ENCODE results near the gene ELMOD3. TPM values are rescaled to one million over a fixed set of nuclear protein-coding genes. Genes with fewer than 3 reads are reported as not detected.
"Not testable (repeated sequence)": the region's sequence is repeated elsewhere in the genome, so short reads cannot be mapped to it uniquely, and the experiment has no call there.

The ELMOD3 gene
- total RNA-seq, 1 experiment from 2014 or later = 18.1 TPM

DNA sequence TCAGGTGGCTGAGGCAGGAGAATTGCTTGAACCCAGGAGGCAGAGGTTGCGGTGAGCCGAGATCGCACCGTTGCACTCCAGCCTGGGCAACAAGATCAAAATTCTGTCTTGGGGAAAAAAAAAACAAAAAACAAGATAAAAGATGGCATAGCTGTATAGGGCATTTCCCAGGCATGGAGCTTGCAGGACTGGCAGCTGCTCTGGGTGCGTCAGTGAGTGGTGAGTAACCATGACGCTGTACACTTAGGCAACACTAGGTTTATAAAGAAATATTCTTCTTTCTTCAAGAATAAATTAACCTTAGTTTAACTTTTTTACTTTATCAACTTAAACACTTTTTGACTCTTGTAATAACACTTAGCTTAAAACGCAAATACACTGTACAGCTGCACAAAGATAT, 42.2 kb upstream of the ELMOD3 start:
- Histone ChIP-seq H3F3A (ENCODE audit: insufficient read depth, low read depth) (peaks cover 19% of the 10 kb centered on the region; the same call in 1 of the 2 replicates), H3K36me3 (ENCODE audit: low read depth) (no peaks in the 10 kb centered on the region), H3K27me3 (ENCODE audit: insufficient read depth, low read depth) (no peaks in the 10 kb centered on the region), H3K27ac (0 out of 2 replicates have a peak overlapping the region, but pooled peaks have one; percentile 18), H3K4me3 (no peak overlapping the region), H3K79me2 (ENCODE audit: low read depth) (no peaks in the 10 kb centered on the region), H3K4me1 (replicated peaks; ENCODE audit: insufficient read depth) (no peaks in the 10 kb centered on the region), H3K4me2 (no peak overlapping the region), H3K9me2 (ENCODE audit: insufficient read depth) (no peaks in the 10 kb centered on the region), H2AFZ (no peak overlapping the region), H4K20me1 (ENCODE audit: insufficient read depth) (no peaks in the 10 kb centered on the region; the same call in none of the 2 replicates), H3K9me3 (ENCODE audit: insufficient read depth, low read depth) (no peaks in the 10 kb centered on the region)
- intact Hi-C loops (cut with micrococcal nuclease; ENCODE audit: unreplicated experiment) = no loop called here
- BruUV-seq (replicated peaks) = no TSS peak
- DNase-seq = peak in 1 of 2 experiments; percentile 37
- ChIA-PET CTCF (interaction anchor here (0.6 kb wide), 1 partner anchor 366 kb away, joined by 3 read pairs; no protein-coding TSS in a partner anchor), POLR2A (ENCODE audit: unreplicated experiment) (interaction anchor here (0.6 to 0.7 kb wide), 4 partner anchors 53 to 323 kb away, joined by 3 to 11 read pairs (median 4); partner anchors contain the start of gene USP39)
- TF ChIP-seq CTCF (conservative IDR thresholded peaks at IDR 0.05) = no peak
- TF ChIP-seq EZH2 (IDR thresholded peaks at IDR 0.05; ENCODE audit: low read depth) = no peak

DNA sequence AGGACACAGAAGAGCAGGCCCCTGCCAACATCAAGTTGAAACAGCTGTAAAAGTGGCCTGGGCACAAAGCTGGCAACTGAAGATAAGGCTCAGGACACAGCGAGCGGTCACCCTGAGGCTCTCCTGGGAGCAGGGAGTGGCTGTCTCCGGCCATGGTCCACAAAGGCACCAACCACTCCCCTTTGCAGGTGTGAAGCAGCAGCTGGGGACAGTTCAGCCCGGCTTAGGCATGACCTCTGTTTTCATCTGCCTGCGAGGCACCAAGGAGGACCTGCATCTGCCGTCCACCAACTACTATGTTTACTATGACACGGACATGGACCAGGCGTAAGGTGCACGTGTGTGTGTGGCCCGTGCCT, 39.7 kb upstream of the ELMOD3 start:
- H3K4me2 ChIP-seq = no peak overlapping the region
- 0 out of 2 replicates have a peak, but pooled peaks cover 1% of the 10 kb centered on the region for H3K36me3 ChIP-seq (ENCODE audit: low read depth)
- H3K27me3 ChIP-seq (ENCODE audit: insufficient read depth, low read depth) = no peaks in the 10 kb centered on the region
- H3F3A ChIP-seq (ENCODE audit: insufficient read depth, low read depth) = peaks cover 19% of the 10 kb centered on the region
- no peaks in the 10 kb centered on the region for H3K4me1 ChIP-seq (replicated peaks; ENCODE audit: insufficient read depth)
- no peak overlapping the region for H3K4me3 ChIP-seq
- intact Hi-C loops (cut with micrococcal nuclease; ENCODE audit: unreplicated experiment) = no loop called here
- no peaks in the 10 kb centered on the region for H3K79me2 ChIP-seq (ENCODE audit: low read depth)
- BruUV-seq (replicated peaks) = no TSS peak
- H3K9me2 ChIP-seq (ENCODE audit: insufficient read depth) = no peaks in the 10 kb centered on the region
- no peak for DNase-seq
- POLR2A ChIA-PET (ENCODE audit: unreplicated experiment) = no interaction called here
- no peak overlapping the region for H3K27ac ChIP-seq
- TF ChIP-seq CTCF (conservative IDR thresholded peaks at IDR 0.05) (no peak), EZH2 (IDR thresholded peaks at IDR 0.05; ENCODE audit: low read depth) (no peak)
- H2AFZ ChIP-seq = no peak overlapping the region
- CTCF ChIA-PET = no interaction called here
- no peaks in the 10 kb centered on the region for H3K9me3 ChIP-seq (ENCODE audit: insufficient read depth, low read depth)
- H4K20me1 ChIP-seq (ENCODE audit: insufficient read depth) = peaks cover 10% of the 10 kb centered on the region

- DNase-seq; POLR2A ChIA-PET (ENCODE audit: unreplicated experiment); H2AFZ ChIP-seq; H3K9me2 ChIP-seq (ENCODE audit: insufficient read depth); H3K36me3 ChIP-seq (ENCODE audit: low read depth); H3K27me3 ChIP-seq (ENCODE audit: insufficient read depth, low read depth); H3K79me2 ChIP-seq (ENCODE audit: low read depth); H3K9me3 ChIP-seq (ENCODE audit: insufficient read depth, low read depth); H3K4me1 ChIP-seq (replicated peaks; ENCODE audit: insufficient read depth); CTCF ChIA-PET; intact Hi-C loops (cut with micrococcal nuclease; ENCODE audit: unreplicated experiment); BruUV-seq (replicated peaks); H3K4me3 ChIP-seq; H3K4me2 ChIP-seq; H3K27ac ChIP-seq: not testable (repeated sequence)
- Histone ChIP-seq H3F3A (ENCODE audit: insufficient read depth, low read depth) (peaks cover 13% of the 10 kb centered on the region), H4K20me1 (ENCODE audit: insufficient read depth) (peaks cover 14% of the 10 kb centered on the region)
Measured at GRCh38 chr2:85315921-85316320, 38.6 kb upstream of the ELMOD3 start.
